HepG2 (cell line): ENCODE results near the gene RNPS1. TPM values are rescaled to one million over a fixed set of nuclear protein-coding genes. Genes with fewer than 3 reads are reported as not detected.

Experiments used
- FOXA3 ChIP-seq: IDR thresholded peaks from 2 replicates; pipeline ENCODE4 v1.6.1; 2016; ENCODE audit warnings: missing genetic modification reagents, missing compliant biosample characterization
- HES4 ChIP-seq: sonication (generic); formaldehyde crosslinking; IDR thresholded peaks from 2 replicates; pipeline ENCODE4 v1.9.0; 2021; ENCODE audit warnings: mild to moderate bottlenecking, missing genetic modification reagents, borderline replicate concordance
- ISL2 ChIP-seq: sonication (generic); formaldehyde crosslinking; IDR thresholded peaks from 2 replicates; pipeline ENCODE4 v1.5.0; 2020; ENCODE audit warnings: missing genetic modification reagents
- JARID2 ChIP-seq: sonication (generic); formaldehyde crosslinking; IDR thresholded peaks from 2 replicates; pipeline ENCODE4 v1.8.1; 2023; ENCODE audit warnings: missing genetic modification reagents, inconsistent platforms; ENCODE audit not compliant: insufficient replicate concordance
- KDM6A ChIP-seq: IDR thresholded peaks from 2 replicates; pipeline ENCODE4 v1.6.1; 2016; ENCODE audit warnings: low read depth
- MAX ChIP-seq: IDR thresholded peaks from 2 replicates; pipeline ENCODE4 v1.6.1; 2012; ENCODE audit warnings: inconsistent platforms
- MLXIP ChIP-seq: sonication (generic); formaldehyde crosslinking; IDR thresholded peaks from 2 replicates; pipeline ENCODE4 v1.9.0; 2021; ENCODE audit warnings: missing genetic modification reagents, borderline replicate concordance
- MXD1 ChIP-seq: sonication (generic); formaldehyde crosslinking; IDR thresholded peaks from 2 replicates; pipeline ENCODE4 v1.4.0; 2020; ENCODE audit warnings: mild to moderate bottlenecking, missing genetic modification reagents
- NFYC ChIP-seq: IDR thresholded peaks from 2 replicates; pipeline ENCODE4 v1.6.1; 2016; ENCODE audit warnings: missing genetic modification reagents, missing compliant biosample characterization
- NR0B2 ChIP-seq: sonication (generic); formaldehyde crosslinking; IDR thresholded peaks from 2 replicates; pipeline ENCODE4 v1.4.0; 2020; ENCODE audit warnings: mild to moderate bottlenecking, missing genetic modification reagents
- PRDM10 ChIP-seq: sonication (generic); formaldehyde crosslinking; IDR thresholded peaks from 2 replicates; pipeline ENCODE4 v1.4.0; 2020; ENCODE audit warnings: low read depth, missing genetic modification reagents
- REL ChIP-seq: sonication (generic); formaldehyde crosslinking; conservative IDR thresholded peaks from 2 replicates; pipeline ENCODE4 v1.8.0; 2022; ENCODE audit warnings: mild to moderate bottlenecking, missing genetic modification reagents, moderate library complexity
- TOPORS ChIP-seq: sonication (generic); formaldehyde crosslinking; IDR thresholded peaks from 2 replicates; pipeline ENCODE4 v1.8.0; 2023; ENCODE audit warnings: mild to moderate bottlenecking, missing genetic modification reagents
- ZBTB20 ChIP-seq: sonication (generic); formaldehyde crosslinking; IDR thresholded peaks from 2 replicates; pipeline ENCODE4 v1.8.1; 2023; ENCODE audit warnings: missing genetic modification reagents, low read depth, mild to moderate bottlenecking, borderline replicate concordance
- ZNF232 ChIP-seq: sonication (generic); formaldehyde crosslinking; IDR thresholded peaks from 2 replicates; pipeline ENCODE4 v1.4.0; 2020; ENCODE audit warnings: missing genetic modification reagents, borderline replicate concordance
- ZNF451 ChIP-seq: sonication (generic); formaldehyde crosslinking; IDR thresholded peaks from 2 replicates; pipeline ENCODE4 v1.5.0; 2020; ENCODE audit warnings: mild to moderate bottlenecking, missing genetic modification reagents
- ZNF460 ChIP-seq: sonication (generic); formaldehyde crosslinking; IDR thresholded peaks from 2 replicates; pipeline ENCODE4 v1.5.1; 2020; ENCODE audit warnings: missing genetic modification reagents, mild to moderate bottlenecking, borderline replicate concordance
- ZNF513 ChIP-seq: sonication (generic); formaldehyde crosslinking; conservative IDR thresholded peaks from 2 replicates; pipeline ENCODE4 v1.5.0; 2020; ENCODE audit warnings: missing genetic modification reagents
- ZNF543 ChIP-seq: sonication (generic); formaldehyde crosslinking; IDR thresholded peaks from 2 replicates; pipeline ENCODE4 v1.4.0; 2020; ENCODE audit warnings: mild to moderate bottlenecking, missing genetic modification reagents
- ZNF549 ChIP-seq: sonication (generic); formaldehyde crosslinking; IDR thresholded peaks from 2 replicates; pipeline ENCODE4 v1.5.0; 2020; ENCODE audit warnings: missing genetic modification reagents
- ZNF558 ChIP-seq: sonication (generic); formaldehyde crosslinking; IDR thresholded peaks from 2 replicates; pipeline ENCODE4 v1.9.0; 2022; ENCODE audit warnings: mild to moderate bottlenecking, missing genetic modification reagents, borderline replicate concordance
- ZNF607 ChIP-seq: sonication (generic); formaldehyde crosslinking; IDR thresholded peaks from 2 replicates; pipeline ENCODE4 v1.5.1; 2020; ENCODE audit warnings: missing genetic modification reagents, mild to moderate bottlenecking, borderline replicate concordance
- ZNF792 ChIP-seq: IDR thresholded peaks from 2 replicates; pipeline ENCODE4 v1.6.1; 2016
- polyA plus RNA-seq, 8 experiments: library from polyadenylated mRNA; depleted of rRNA in 3 of 8; stranded (reverse) in 7 of 8; unstranded in 1 of 8; fragments of >200 nt; fragmentation: Illumina TruSeq in 4 of 8; extraction: Trizol in 4 of 8; gene quantifications; 2 replicates each; pipeline versions ENCODE4 v1.2.1 to v1.2.3, GENCODE V29; 2011 to 2016; ENCODE audit warnings: low read depth in 4 of 8, missing spikeins in 1 of 8, mixed read lengths in 1 of 8; ENCODE audit not compliant: insufficient read depth in 1 of 8
- total RNA-seq, 5 experiments: library from RNA; depleted of rRNA; stranded (reverse); fragments of >200 nt; fragmentation: Illumina TruSeq; extraction: Trizol; gene quantifications; 2 replicates each; pipeline ENCODE4 v1.2.3, GENCODE V29; 2016; ENCODE audit warnings: low read depth in 1 of 5

Gene RNPS1
- total and polyA plus RNA-seq, 2 of the 13 experiments (the other 11 are each of a cell fraction or from before 2014, with no cell fraction given) = 126 to 133 TPM

GRCh38 chr16:2205967-2206313, 62.0 kb downstream of the RNPS1 start (continued):
- TF ChIP-seq ZNF558 (CRISPR knock-in tag) (no peak), ZNF607 (CRISPR knock-in tag) (no peak), JARID2 (CRISPR knock-in tag) (peak; percentile 31), MXD1 (CRISPR knock-in tag) (no peak), ZNF549 (no peak), KDM6A (no peak), ZNF460 (CRISPR knock-in tag) (no peak), MAX (no peak), REL (CRISPR knock-in tag) (peak; percentile 14; the same call in 1 of the 2 replicates), ZNF232 (CRISPR knock-in tag) (no peak), ZBTB20 (CRISPR knock-in tag) (no peak), MLXIP (CRISPR knock-in tag) (no peak), ZNF792 (CRISPR knock-in tag) (0 out of 2 replicates have a peak, but pooled peaks have one; percentile 12), ZNF513 (CRISPR knock-in tag) (no peak), PRDM10 (CRISPR knock-in tag) (no peak), ISL2 (no peak), ZNF451 (CRISPR knock-in tag) (no peak), NFYC (CRISPR knock-in tag) (no peak), TOPORS (CRISPR knock-in tag) (no peak), NR0B2 (CRISPR knock-in tag) (no peak), FOXA3 (CRISPR knock-in tag) (no peak), ZNF543 (CRISPR knock-in tag) (no peak), HES4 (CRISPR knock-in tag) (no peak)
